Testis (tissue), 3 donors: ENCODE measurements around the gene HTR2B. TPM values are rescaled to one million over a fixed set of nuclear protein-coding genes. Genes with fewer than 3 reads are reported as not detected.

Experiments used
- DNase-seq: peaks from one replicate; pipeline ENCODE4 v3.0.0-alpha.2; 2019
- H3K27ac ChIP-seq, 2 donors: fragments of 200-600 bp; sonication (generic); one replicate each; pipeline ENCODE4 v1.5.1; 2019
- H3K27me3 ChIP-seq: fragments of 200-600 bp; sonication (generic); one replicate; pipeline ENCODE4 v1.5.1; 2019
- H3K36me3 ChIP-seq: fragments of 200-600 bp; sonication (generic); one replicate; pipeline ENCODE4 v1.5.1; 2017; ENCODE audit warnings: low read depth; ENCODE audit errors: missing control alignments
- H3K4me1 ChIP-seq: fragments of 200-600 bp; sonication (generic); one replicate; pipeline ENCODE4 v1.5.1; 2019
- H3K4me3 ChIP-seq, 2 donors: fragments of 200-600 bp; sonication (generic); one replicate each; pipeline ENCODE4 v1.5.1; 2017 to 2019
- H3K9me3 ChIP-seq: fragments of 200-600 bp; sonication (generic); one replicate; pipeline ENCODE4 v1.5.1; 2017
- CTCF ChIP-seq, 3 experiments: fragments of 450-650 bp in 2 of 3; fragments of 200-600 bp in 1 of 3; sonication (generic) in 1 of 3; IDR thresholded peaks; one replicate each; pipeline ENCODE4 v1.5.1; 2016 to 2019; ENCODE audit warnings: antibody characterized with exemption in 3 of 3, mild to moderate bottlenecking in 2 of 3, moderate library complexity in 1 of 3
- POLR2A ChIP-seq: fragments of 450-650 bp; IDR thresholded peaks from one replicate; pipeline ENCODE4 v1.6.1; 2017; ENCODE audit warnings: antibody characterized with exemption, mild to moderate bottlenecking, moderate library complexity
- WGBS, 2 donors: methylation state at CpG; one replicate each; pipeline ENCODE4 v1.1.5; 2018; 5-methylcytosine and 5-hydroxymethylcytosine counted together
- intact Hi-C: fragments of 100-400 bp; cut with DNase I; formaldehyde crosslinking; loops from one replicate; pipeline ENCODE4 v1.15.1; 2023; ENCODE audit warnings: low total_unique reads
- polyA plus RNA-seq: library from polyadenylated mRNA; stranded (reverse); fragments of 350-450 nt; fragmentation: Illumina TruSeq; extraction: RNeasy Lipid Tissue Mini Kit (QIAGEN cat#74804); gene quantifications from one replicate; pipeline ENCODE4 v1.2.3, GENCODE V29; 2014; ENCODE audit warnings: low read depth, low replicate concordance; ENCODE audit not compliant: insufficient read depth
- total RNA-seq, 2 donors: library from RNA; depleted of rRNA; stranded (reverse); fragments of >200 nt; gene quantifications; one replicate each; pipeline ENCODE4 v1.2.3, GENCODE V29; 2016

HTR2B gene
- total and polyA plus RNA-seq, 3 donors from 2014 or later = 0.16 to 0.71 (median 0.37) TPM

- no peak overlapping the region for H3K27ac ChIP-seq
- no peaks in the 10 kb centered on the region for H3K27me3 ChIP-seq
- H3K4me3 ChIP-seq = no peak overlapping the region
- 93 to 94% methylated on average over 7 of the region's 7 CpGs for WGBS, 2 donors
- no peaks in the 10 kb centered on the region for H3K36me3 ChIP-seq
- DNase-seq = no peak
- TF ChIP-seq CTCF (IDR thresholded peaks at IDR 0.05) = no peak
- TF ChIP-seq POLR2A = no peak
- intact Hi-C loops = no loop called here
- H3K9me3 ChIP-seq = no peaks in the 10 kb centered on the region
- H3K4me1 ChIP-seq = peaks cover 11% of the 10 kb centered on the region
These were observed 1.3 kb upstream of the HTR2B start for GRCh38 chr2:231126123-231126522.

GRCh38 chr2:231123362-231123898, 1.4 kb downstream of the HTR2B start:
- no peaks in the 10 kb centered on the region for H3K27me3 ChIP-seq
- H3K4me3 ChIP-seq = no peak overlapping the region
- peak overlapping the region; percentile 15 to 56 for H3K27ac ChIP-seq
- H3K36me3 ChIP-seq = no peaks in the 10 kb centered on the region
- WGBS, 2 donors = 30 to 36% methylated on average over 4 of the region's 4 CpGs
- no peak for DNase-seq
- TF ChIP-seq CTCF (IDR thresholded peaks at IDR 0.05) = no peak
- TF ChIP-seq POLR2A = no peak
- peaks cover 11% of the 10 kb centered on the region for H3K4me1 ChIP-seq
- intact Hi-C loops = no loop called here
- H3K9me3 ChIP-seq = no peaks in the 10 kb centered on the region

- Histone ChIP-seq H3K4me3 (no peak overlapping the region), H3K9me3 (no peaks in the 10 kb centered on the region), H3K27me3 (no peaks in the 10 kb centered on the region), H3K36me3 (no peaks in the 10 kb centered on the region), H3K27ac (no peak overlapping the region), H3K4me1 (no peaks in the 10 kb centered on the region)
- WGBS, 2 donors = 59 to 66% methylated on average over 2 of the region's 2 CpGs
- no peak for TF ChIP-seq CTCF (IDR thresholded peaks at IDR 0.05)
- TF ChIP-seq POLR2A = no peak
- intact Hi-C loops = loop anchor here (10.0 kb wide), 1 partner anchor 76 kb away; the partner anchor contains the start of gene ARMC9
- no peak for DNase-seq
These were observed 6.3 kb downstream of the HTR2B start for GRCh38 chr2:231118614-231118942.

GRCh38 chr2:231117922-231118613, 6.8 kb downstream of the HTR2B start:
- TF ChIP-seq CTCF (IDR thresholded peaks at IDR 0.05) (no peak), POLR2A (no peak)
- Histone ChIP-seq H3K27ac (no peak overlapping the region), H3K27me3 (no peaks in the 10 kb centered on the region), H3K9me3 (no peaks in the 10 kb centered on the region), H3K4me3 (no peak overlapping the region), H3K4me1 (no peaks in the 10 kb centered on the region), H3K36me3 (no peaks in the 10 kb centered on the region)
- intact Hi-C loops = loop anchor here (10.0 kb wide), 1 partner anchor 77 kb away; the partner anchor contains the start of gene ARMC9
- WGBS, 2 donors = 68 to 69% methylated on average over 4 of the region's 4 CpGs
- no peak for DNase-seq

- intact Hi-C loops = loop anchor here (10.0 kb wide), 1 partner anchor 78 kb away; the partner anchor contains the start of gene ARMC9
- Histone ChIP-seq H3K4me1 (no peaks in the 10 kb centered on the region), H3K9me3 (no peaks in the 10 kb centered on the region), H3K27me3 (no peaks in the 10 kb centered on the region), H3K4me3 (no peak overlapping the region), H3K27ac (no peak overlapping the region), H3K36me3 (no peaks in the 10 kb centered on the region)
- no peak for DNase-seq
- WGBS, 2 donors = 43 to 44% methylated on average over 1 of the region's 1 CpG
- no peak for TF ChIP-seq CTCF (IDR thresholded peaks at IDR 0.05)
- TF ChIP-seq POLR2A = no peak
These were observed 7.7 kb downstream of the HTR2B start for GRCh38 chr2:231117148-231117547.
